Osteoblast (primary cell): Measurements from ENCODE around the gene LTBP1. TPM values are rescaled to one million over a fixed set of nuclear protein-coding genes. Genes with fewer than 3 reads are reported as not detected.

Experiments used
- DNase-seq: peaks from one replicate; pipeline ENCODE4 v3.0.0; 2011; ENCODE audit warnings: low spot score, mixed read lengths; ENCODE audit not compliant: insufficient read length; ENCODE audit errors: missing footprints
- H2AFZ ChIP-seq: 2 replicates; pipeline ENCODE4 v1.6.0; 2011; ENCODE audit warnings: mild to moderate bottlenecking, low read length
- H3K27ac ChIP-seq: 2 replicates; pipeline ENCODE4 v1.5.1; 2011; ENCODE audit warnings: mild to moderate bottlenecking, low read depth, low read length, moderate library complexity
- H3K27me3 ChIP-seq: 2 replicates; pipeline ENCODE4 v1.6.0; 2012; ENCODE audit warnings: mild to moderate bottlenecking, control low read depth, inconsistent platforms, low read length, moderate library complexity; ENCODE audit not compliant: insufficient read depth
- H3K36me3 ChIP-seq: 2 replicates; pipeline ENCODE4 v1.5.1; 2011; ENCODE audit warnings: mild to moderate bottlenecking, low read length, control low read depth, moderate library complexity; ENCODE audit not compliant: insufficient read depth
- H3K4me1 ChIP-seq: 2 replicates; pipeline ENCODE4 v1.5.1; 2011; ENCODE audit warnings: mild to moderate bottlenecking, low read length, control low read depth, moderate library complexity; ENCODE audit not compliant: insufficient read depth
- H3K4me2 ChIP-seq: 2 replicates; pipeline ENCODE4 v1.6.0; 2011; ENCODE audit warnings: mild to moderate bottlenecking, low read length; ENCODE audit not compliant: insufficient read depth
- H3K4me3 ChIP-seq: fragments of 200-600 bp; sonication (generic); 3 replicates; pipeline ENCODE4 v1.5.1; 2012; ENCODE audit warnings: mild to moderate bottlenecking, low read length, inconsistent platforms; ENCODE audit not compliant: insufficient read depth
- H3K79me2 ChIP-seq: 2 replicates; pipeline ENCODE4 v1.6.0; 2012; ENCODE audit warnings: mild to moderate bottlenecking, low read length, control low read depth, inconsistent platforms; ENCODE audit not compliant: insufficient read depth
- H3K9me3 ChIP-seq: 2 replicates; pipeline ENCODE4 v1.5.1; 2011; ENCODE audit warnings: low read depth, low read length, control low read depth
- H4K20me1 ChIP-seq: 2 replicates; pipeline ENCODE4 v1.6.0; 2012; ENCODE audit warnings: mild to moderate bottlenecking, low read length, control low read depth; ENCODE audit not compliant: insufficient read depth
- CTCF ChIP-seq: IDR thresholded peaks from 2 replicates; pipeline ENCODE4 v1.5.1; 2011; ENCODE audit warnings: mild to moderate bottlenecking, low read depth, low read length, moderate library complexity; ENCODE audit errors: extremely low read depth
- total RNA-seq: library from RNA; depleted of rRNA; stranded (reverse); fragments of >200 nt; gene quantifications from 2 replicates; pipeline ENCODE4 v1.2.3, GENCODE V29; 2012

Gene LTBP1
- total RNA-seq, 1 donor = 224 TPM

DNA sequence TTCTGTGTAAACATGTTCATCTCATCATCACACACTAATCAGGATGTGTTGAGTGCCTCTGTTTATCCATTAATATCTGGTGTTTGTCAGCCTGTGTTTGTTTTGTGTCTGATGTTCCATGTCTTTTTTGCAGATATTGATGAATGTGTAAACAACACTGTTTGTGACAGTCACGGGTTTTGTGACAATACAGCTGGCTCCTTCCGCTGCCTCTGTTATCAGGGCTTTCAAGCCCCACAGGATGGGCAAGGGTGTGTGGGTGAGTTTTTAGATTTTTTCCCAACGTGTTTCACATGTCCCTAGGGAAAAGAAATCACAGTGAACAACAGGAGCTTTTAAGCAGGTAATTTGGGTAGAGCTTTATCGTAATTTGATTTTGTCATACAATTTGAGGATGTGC is 396.0 kb downstream of the LTBP1 start:
- Histone ChIP-seq H3K27me3 (no peaks in the 10 kb centered on the region), H4K20me1 (no peaks in the 10 kb centered on the region), H3K36me3 (peaks cover 33% of the 10 kb centered on the region), H2AFZ (no peak overlapping the region), H3K4me2 (no peak overlapping the region), H3K27ac (no peak overlapping the region), H3K9me3 (no peaks in the 10 kb centered on the region), H3K4me3 (no peak overlapping the region), H3K4me1 (no peaks in the 10 kb centered on the region), H3K79me2 (no peaks in the 10 kb centered on the region)
- no peak for TF ChIP-seq CTCF
- no peak for DNase-seq

- no peaks in the 10 kb centered on the region for H3K79me2 ChIP-seq
- no peak overlapping the region for H3K4me3 ChIP-seq
- H3K4me2 ChIP-seq = no peak overlapping the region
- H3K9me3 ChIP-seq = no peaks in the 10 kb centered on the region
- H2AFZ ChIP-seq = no peak overlapping the region
- no peak overlapping the region for H3K27ac ChIP-seq
- H3K36me3 ChIP-seq = peaks cover 37% of the 10 kb centered on the region
- no peak for DNase-seq
- no peaks in the 10 kb centered on the region for H3K27me3 ChIP-seq
- TF ChIP-seq CTCF = no peak
- no peaks in the 10 kb centered on the region for H4K20me1 ChIP-seq
- H3K4me1 ChIP-seq = no peaks in the 10 kb centered on the region
Measured at GRCh38 chr2:33343387-33343895, 396.7 kb downstream of the LTBP1 start.

DNA sequence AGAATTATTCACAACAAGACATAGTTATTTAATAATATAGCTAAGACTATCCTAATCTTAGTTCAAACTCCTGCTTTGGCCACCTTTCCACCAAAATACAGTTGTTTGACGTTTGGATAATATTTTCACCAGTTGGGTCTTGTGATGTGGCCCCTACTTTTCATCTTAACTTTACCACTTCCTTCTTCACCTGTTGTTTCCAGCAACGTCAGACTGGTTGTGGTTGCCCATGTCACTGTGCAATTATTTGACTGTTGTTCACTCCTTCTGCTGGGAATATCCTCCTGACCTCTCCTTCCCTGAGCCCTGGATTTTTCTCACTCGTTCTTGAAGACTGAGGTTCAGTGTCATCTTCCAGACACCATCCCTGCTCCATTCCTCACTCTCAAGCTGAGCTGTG is 397.5 kb downstream of the LTBP1 start:
- DNase-seq = no peak
- H3K9me3 ChIP-seq = no peaks in the 10 kb centered on the region

GRCh38 chr2:33347856-33348255 is 401.1 kb downstream of the LTBP1 start:
- TF ChIP-seq CTCF = no peak
- Histone ChIP-seq H3K79me2 (no peaks in the 10 kb centered on the region), H4K20me1 (no peaks in the 10 kb centered on the region), H3K27ac (no peak overlapping the region), H3K27me3 (no peaks in the 10 kb centered on the region), H3K4me3 (no peak overlapping the region), H3K4me2 (no peak overlapping the region), H2AFZ (no peak overlapping the region), H3K36me3 (peaks cover 48% of the 10 kb centered on the region), H3K9me3 (no peaks in the 10 kb centered on the region), H3K4me1 (no peaks in the 10 kb centered on the region)
- no peak for DNase-seq

More for the DNA sequence above, 397.5 kb downstream of the LTBP1 start:
- Histone ChIP-seq H2AFZ (no peak overlapping the region), H3K4me1 (no peaks in the 10 kb centered on the region), H3K79me2 (no peaks in the 10 kb centered on the region), H3K27ac (no peak overlapping the region), H3K4me2 (no peak overlapping the region), H3K36me3 (peaks cover 41% of the 10 kb centered on the region), H4K20me1 (no peaks in the 10 kb centered on the region), H3K4me3 (no peak overlapping the region), H3K27me3 (no peaks in the 10 kb centered on the region)
- no peak for TF ChIP-seq CTCF
